Neural crest cell (in vitro differentiated cells): ENCODE data around the gene VEGFB. TPM values are rescaled to one million over a fixed set of nuclear protein-coding genes. Genes with fewer than 3 reads are reported as not detected.
"Not testable (repeated sequence)": the region's sequence is repeated elsewhere in the genome, so short reads cannot be mapped to it uniquely, and the experiment has no call there.

ENCODE experiments used
- DNase-seq: peaks from one replicate; pipeline ENCODE4 v3.0.0; 2021; ENCODE audit warnings: low read depth, mixed read lengths, low spot score
- H3K27ac Mint-ChIP-seq: one replicate; pipeline ENCODE4 v1.8.0; 2021; ENCODE audit warnings: mild to moderate bottlenecking, mixed read lengths; ENCODE audit not compliant: unreplicated experiment
- H3K27me3 Mint-ChIP-seq: 2 replicates; pipeline ENCODE4 v1.8.0; 2021; ENCODE audit warnings: low read depth, mild to moderate bottlenecking, mixed read lengths
- H3K36me3 Mint-ChIP-seq: 2 replicates; pipeline ENCODE4 v1.8.0; 2021; ENCODE audit warnings: low read depth, mild to moderate bottlenecking, mixed read lengths
- H3K4me1 Mint-ChIP-seq: 2 replicates; pipeline ENCODE4 v1.8.0; 2021; ENCODE audit warnings: mixed read lengths
- H3K4me3 Mint-ChIP-seq: one replicate; pipeline ENCODE4 v1.8.0; 2021; ENCODE audit warnings: mild to moderate bottlenecking, mixed read lengths
- H3K9me3 Mint-ChIP-seq: 2 replicates; pipeline ENCODE4 v1.8.0; 2021; ENCODE audit warnings: mixed read lengths
- total RNA-seq: library from RNA; stranded (reverse); gene quantifications from 2 replicates; pipeline ENCODE4 v1.2.1, GENCODE V29; 2021
- TF ChIP-seq, protein P1 (sequence below): fragments of 200-600 bp; sonication (generic); conservative IDR thresholded peaks from 2 replicates; pipeline ENCODE4 v1.5.0; 2021; ENCODE audit warnings: antibody characterized with exemption, mild to moderate bottlenecking

Gene VEGFB
- total RNA-seq, 1 donor from 2014 or later, result 62.7 TPM

DNA sequence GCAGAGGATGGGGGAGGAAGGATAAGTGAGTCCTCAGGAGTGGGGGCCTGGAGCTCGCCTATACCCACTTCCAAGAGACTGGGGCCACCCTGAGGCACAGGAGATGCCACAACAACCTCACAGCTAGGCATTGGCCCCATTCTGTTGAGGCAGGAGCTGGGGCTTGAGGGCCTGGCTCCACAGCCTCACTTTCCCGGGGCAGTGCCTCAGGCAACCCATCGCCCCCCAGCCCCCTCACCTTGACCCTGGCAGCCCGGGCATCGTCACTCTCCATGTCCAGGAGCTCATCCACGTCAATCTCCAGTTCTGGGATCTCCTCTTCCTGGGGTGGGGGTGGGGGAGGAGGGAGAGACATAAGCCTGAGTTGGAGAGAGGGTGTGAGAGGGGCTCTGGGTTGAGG lies 10.6 kb downstream of the VEGFB start:
- Mint-ChIP-seq H3K4me3 (peak overlapping the region; percentile 90), H3K27ac (no peak overlapping the region), H3K9me3 (no peaks in the 10 kb centered on the region), H3K27me3 (peaks cover 5% of the 10 kb centered on the region), H3K36me3 (no peaks in the 10 kb centered on the region), H3K4me1 (peaks cover 27% of the 10 kb centered on the region)
- no peak for DNase-seq
- TF ChIP-seq, protein P1, sequence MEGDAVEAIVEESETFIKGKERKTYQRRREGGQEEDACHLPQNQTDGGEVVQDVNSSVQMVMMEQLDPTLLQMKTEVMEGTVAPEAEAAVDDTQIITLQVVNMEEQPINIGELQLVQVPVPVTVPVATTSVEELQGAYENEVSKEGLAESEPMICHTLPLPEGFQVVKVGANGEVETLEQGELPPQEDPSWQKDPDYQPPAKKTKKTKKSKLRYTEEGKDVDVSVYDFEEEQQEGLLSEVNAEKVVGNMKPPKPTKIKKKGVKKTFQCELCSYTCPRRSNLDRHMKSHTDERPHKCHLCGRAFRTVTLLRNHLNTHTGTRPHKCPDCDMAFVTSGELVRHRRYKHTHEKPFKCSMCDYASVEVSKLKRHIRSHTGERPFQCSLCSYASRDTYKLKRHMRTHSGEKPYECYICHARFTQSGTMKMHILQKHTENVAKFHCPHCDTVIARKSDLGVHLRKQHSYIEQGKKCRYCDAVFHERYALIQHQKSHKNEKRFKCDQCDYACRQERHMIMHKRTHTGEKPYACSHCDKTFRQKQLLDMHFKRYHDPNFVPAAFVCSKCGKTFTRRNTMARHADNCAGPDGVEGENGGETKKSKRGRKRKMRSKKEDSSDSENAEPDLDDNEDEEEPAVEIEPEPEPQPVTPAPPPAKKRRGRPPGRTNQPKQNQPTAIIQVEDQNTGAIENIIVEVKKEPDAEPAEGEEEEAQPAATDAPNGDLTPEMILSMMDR, result no peak

DNA sequence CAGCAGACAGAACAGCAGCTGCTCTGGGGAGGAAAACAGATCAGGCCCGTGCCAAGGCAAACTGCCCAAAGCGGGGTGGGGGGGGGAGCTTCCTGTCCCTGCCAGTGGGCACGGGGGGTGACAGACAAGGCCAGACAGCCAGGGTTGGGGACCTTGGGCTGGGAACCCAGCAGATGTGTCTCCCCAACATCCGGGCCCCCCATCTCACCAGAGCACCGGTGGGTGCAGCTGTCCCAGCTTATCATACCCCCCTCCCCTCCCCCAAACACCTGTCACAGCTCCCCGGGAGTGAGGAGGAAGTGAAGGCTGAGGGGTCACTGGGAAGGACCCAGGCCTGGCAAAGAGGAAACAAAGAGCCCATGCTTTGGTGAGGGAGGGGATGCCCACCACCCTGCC lies 11.0 kb downstream of the VEGFB start:
- TF ChIP-seq, protein P1, result no peak

DNA sequence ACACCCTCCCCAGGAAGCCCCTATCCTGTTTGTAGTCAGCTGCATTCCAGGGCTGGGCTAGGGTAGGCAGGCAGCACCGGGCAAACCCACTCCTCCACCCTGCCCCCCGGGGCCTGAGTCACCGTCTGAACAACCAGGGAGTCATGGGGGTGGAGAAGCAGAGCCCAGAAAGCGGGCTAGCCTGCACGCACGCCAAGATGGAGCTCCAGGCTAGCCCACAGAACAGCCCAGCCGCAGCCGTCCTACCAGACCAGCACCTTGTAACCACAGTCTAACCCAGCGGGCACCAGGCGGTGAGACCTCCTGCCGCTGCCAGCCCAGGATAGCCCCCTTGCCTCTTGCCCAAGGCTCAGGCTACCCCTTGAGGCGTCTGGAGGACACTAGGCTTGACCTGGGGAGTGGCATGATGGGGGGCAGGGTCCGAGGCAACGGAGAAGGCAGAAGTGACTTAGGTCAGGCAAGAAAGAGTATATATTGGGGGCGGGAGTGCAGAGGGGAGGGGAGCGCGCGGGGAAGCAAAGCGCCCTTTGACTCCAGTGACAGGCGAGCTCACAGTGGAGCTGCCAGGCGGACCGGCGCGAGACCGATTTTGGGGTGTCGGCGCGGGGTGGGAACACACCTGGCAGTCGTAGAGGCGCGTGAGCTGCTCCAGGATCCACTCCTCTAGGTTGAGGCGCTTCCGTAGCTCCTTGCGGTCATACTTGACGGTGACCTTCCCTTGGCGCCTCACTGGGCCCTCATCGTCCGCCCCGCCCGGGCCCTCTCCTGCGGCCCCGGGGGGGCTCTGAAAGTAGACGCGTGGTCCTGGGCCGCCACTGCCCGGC lies 11.6 kb downstream of the VEGFB start:
- Mint-ChIP-seq H3K36me3 (no peaks in the 10 kb centered on the region), H3K9me3 (no peaks in the 10 kb centered on the region), H3K4me1 (peaks cover 20% of the 10 kb centered on the region), H3K27ac (peak overlapping the region; percentile 19), H3K4me3 (peak overlapping the region; percentile 90), H3K27me3 (peaks cover 5% of the 10 kb centered on the region)
- TF ChIP-seq, protein P1, result no peak
- DNase-seq, result no peak

More for the DNA sequence above, 11.0 kb downstream of the VEGFB start:
- Mint-ChIP-seq H3K9me3 (no peaks in the 10 kb centered on the region), H3K27ac (no peak overlapping the region), H3K36me3 (no peaks in the 10 kb centered on the region), H3K4me3 (peak overlapping the region; percentile 90), H3K27me3 (peaks cover 5% of the 10 kb centered on the region), H3K4me1 (peaks cover 24% of the 10 kb centered on the region)
- DNase-seq, result no peak

DNA sequence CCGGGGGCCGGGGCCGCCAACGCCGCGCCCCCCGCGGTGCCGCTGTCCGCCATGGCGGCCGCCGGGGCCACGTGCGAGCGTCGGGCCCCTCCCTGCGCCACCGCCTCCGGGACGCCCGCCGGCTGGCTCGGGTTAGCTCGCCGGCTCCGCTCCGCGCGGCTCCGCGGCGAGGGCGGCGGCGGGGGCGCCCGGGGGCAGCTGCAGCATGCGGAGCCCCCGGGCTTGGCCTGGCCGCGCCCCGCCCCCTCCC lies 12.2 kb downstream of the VEGFB start:
- H3K4me1 Mint-ChIP-seq, result peaks cover 20% of the 10 kb centered on the region
- not testable (repeated sequence) for H3K36me3 Mint-ChIP-seq, H3K27me3 Mint-ChIP-seq, H3K9me3 Mint-ChIP-seq, H3K27ac Mint-ChIP-seq, DNase-seq
- H3K4me3 Mint-ChIP-seq, result peak overlapping the region; percentile 97

DNA sequence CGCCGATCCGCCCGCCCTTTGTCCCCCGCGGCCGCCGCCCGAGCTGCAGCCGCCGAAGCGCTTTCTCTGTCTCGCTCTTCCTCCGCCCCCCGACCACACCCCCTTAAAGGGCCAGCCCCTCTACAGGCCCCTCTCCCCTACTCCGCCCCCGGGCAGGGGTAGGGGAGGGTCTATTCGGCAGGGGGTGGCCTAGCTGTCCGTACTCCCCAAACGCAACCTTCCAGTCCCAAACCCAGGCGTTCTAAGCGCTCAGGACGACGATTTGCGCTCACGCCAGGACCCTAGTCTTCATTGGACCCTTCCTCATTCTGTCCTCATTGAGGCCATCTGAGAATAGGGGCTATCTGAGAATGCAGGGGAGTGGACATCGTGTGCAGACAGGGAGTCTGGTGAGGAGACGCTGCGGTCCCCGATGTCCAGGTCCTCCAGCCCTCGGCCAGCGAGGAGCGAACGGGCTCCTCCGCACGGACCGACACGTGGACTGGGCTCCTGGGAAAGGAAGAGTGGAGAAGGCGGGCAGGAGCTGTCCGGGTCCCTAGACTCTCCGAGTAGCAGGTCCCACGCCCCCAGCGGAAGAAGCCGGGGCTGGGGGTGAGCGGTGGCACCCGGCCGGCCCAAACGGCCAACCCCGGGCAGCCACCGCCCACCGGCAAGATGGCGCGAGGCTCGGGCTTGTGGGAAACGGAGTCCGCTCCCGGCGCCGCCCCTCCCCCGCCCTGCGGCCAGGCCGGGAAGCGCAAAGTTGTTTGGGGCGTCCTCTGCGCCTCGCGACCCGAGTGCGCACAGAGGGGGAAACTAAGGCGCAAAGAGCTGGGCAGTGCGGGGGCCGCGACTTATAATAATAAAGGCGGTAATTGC lies 12.7 kb downstream of the VEGFB start, which contains the start of gene PPP1R14B:
Gene PPP1R14B, minus strand, starts transcription at position 73 of the 858 bp plus-strand sequence. CDS start 270 bp downstream, outside the sequence.
- Mint-ChIP-seq H3K27ac (peak within 1 kb of the TSS; percentile 96), H3K36me3 (no peaks in the 10 kb centered on the region), H3K4me3 (peak within 1 kb of the TSS; percentile 97), H3K4me1 (peaks cover 25% of the 10 kb centered on the region), H3K9me3 (no peaks in the 10 kb centered on the region), H3K27me3 (peaks cover 3% of the 10 kb centered on the region)
- peak; percentile 86 for DNase-seq
- TF ChIP-seq, protein P1, result peak; percentile 34
